Thyroid gland (tissue), 4 donors: ENCODE measurements around the gene OR10H3.

Experiments used
- CTCF ChIP-seq, 6 experiments: fragments of 200-600 bp in 3 of 6; fragments of 450-650 bp in 3 of 6; sonication (generic) in 3 of 6; IDR thresholded peaks; one replicate each; pipeline ENCODE4 v1.5.1; 2016 to 2019; ENCODE audit warnings: antibody characterized with exemption in 6 of 6, mild to moderate bottlenecking in 2 of 6, inconsistent platforms in 1 of 6, moderate library complexity in 1 of 6
- POLR2A ChIP-seq, 2 donors: fragments of 450-650 bp; IDR thresholded peaks; one replicate each; pipeline ENCODE4 v1.6.1; 2017; ENCODE audit warnings: antibody characterized with exemption in 2 of 2, mild to moderate bottlenecking in 2 of 2, moderate library complexity in 1 of 2

- no peak for TF ChIP-seq CTCF (IDR thresholded peaks at IDR 0.05)
- TF ChIP-seq POLR2A (IDR thresholded peaks at IDR 0.05): no peak
Observed at GRCh38 chr19:15714638-15715037, 23.1 kb upstream of the OR10H3 start.
